ENCODE measurements around the gene SLC9B2. TPM values are rescaled to one million over a fixed set of nuclear protein-coding genes. Genes with fewer than 3 reads are reported as not detected.

SLC9B2 gene
- total and polyA plus RNA-seq, 10 of the 15 experiments (the other 5 are each of a cell fraction or from before 2014, with no cell fraction given), result 8.9 to 32.5 (median 25.3) TPM

- POLR2A ChIA-PET, result no interaction called here
- no peaks in the 10 kb centered on the region for H4K20me1 ChIP-seq (ENCODE audit: control insufficient read depth, insufficient read depth)
- 97% methylated on average over 3 of the region's 3 CpGs for WGBS (ENCODE audit: insufficient coverage, insufficient replicate concordance, low lambda C conversion rate, missing lambda C conversion rate)
- CTCF ChIA-PET, result interaction anchor here (3.7 kb wide), 1 partner anchor 61 kb away, joined by 16 read pairs; no protein-coding TSS in a partner anchor
- BruUV-seq (replicated peaks), result no TSS peak
- H3K4me2 ChIP-seq (ENCODE audit: control insufficient read depth, insufficient read depth), result no peak overlapping the region
- no peaks in the 10 kb centered on the region for H3K36me3 ChIP-seq (ENCODE audit: control insufficient read depth in 2 of 2, insufficient read depth in 2 of 2, low read length in 1 of 2)
- no peaks in the 10 kb centered on the region for H3K79me2 ChIP-seq (ENCODE audit: control insufficient read depth, insufficient read depth, low read length)
- FAIRE-seq (no peak), DNase-seq (ENCODE audit: low read depth, low spot score) (no peak), ATAC-seq (no peak)
- intact Hi-C loops (cut with micrococcal nuclease; ENCODE audit: unreplicated experiment), result no loop called here
- H2AFZ ChIP-seq (ENCODE audit: control insufficient read depth, low read depth, low read length), result no peak overlapping the region
- SMC1A ChIA-PET (ENCODE audit: uncharacterized antibody, unreplicated experiment), result interaction anchor here (1.0 kb wide), 1 partner anchor 60 kb away, joined by 3 read pairs; no protein-coding TSS in a partner anchor
- no peak overlapping the region for H3K27ac ChIP-seq (ENCODE audit: control insufficient read depth, insufficient read depth)
- in situ Hi-C loops (cut with MboI), result no loop called here
- H3K4me3 ChIP-seq, result no peak overlapping the region
- no peaks in the 10 kb centered on the region for H3K27me3 ChIP-seq (replicated peaks in 1 of 2; ENCODE audit: control insufficient read depth in 2 of 2, insufficient read depth in 2 of 2, low read length in 1 of 2)
- RAD21 ChIA-PET (ENCODE audit: unreplicated experiment), result no interaction called here
- no peak overlapping the region for H3K9ac ChIP-seq (ENCODE audit: control insufficient read depth, insufficient read depth, low read length)
- no peaks in the 10 kb centered on the region for H3K9me3 ChIP-seq (replicated peaks; ENCODE audit: control insufficient read depth, insufficient read depth, low read length)
- H3K4me1 ChIP-seq (ENCODE audit: control insufficient read depth, insufficient read depth, low read length), result no peaks in the 10 kb centered on the region
- TF ChIP-seq CREM (IDR thresholded peaks at IDR 0.05; ENCODE audit: low read depth) (no peak), SREBF2 (IDR thresholded peaks at IDR 0.05; ENCODE audit: low read length) (no peak), TCF12 (IDR thresholded peaks at IDR 0.05; ENCODE audit: low read depth, low read length) (no peak), YY1 (IDR thresholded peaks at IDR 0.05; ENCODE audit: low read depth, low read length) (no peak), IRF4 (IDR thresholded peaks at IDR 0.05; ENCODE audit: low read depth, low read length) (no peak), SIX5 (IDR thresholded peaks at IDR 0.05; ENCODE audit: low read depth, low read length, severe bottlenecking) (no peak), ZNF207 (IDR thresholded peaks at IDR 0.05; ENCODE audit: borderline replicate concordance) (no peak)
Measured at GRCh38 chr4:103030791-103031190, 45.8 kb downstream of the SLC9B2 start.

DNA sequence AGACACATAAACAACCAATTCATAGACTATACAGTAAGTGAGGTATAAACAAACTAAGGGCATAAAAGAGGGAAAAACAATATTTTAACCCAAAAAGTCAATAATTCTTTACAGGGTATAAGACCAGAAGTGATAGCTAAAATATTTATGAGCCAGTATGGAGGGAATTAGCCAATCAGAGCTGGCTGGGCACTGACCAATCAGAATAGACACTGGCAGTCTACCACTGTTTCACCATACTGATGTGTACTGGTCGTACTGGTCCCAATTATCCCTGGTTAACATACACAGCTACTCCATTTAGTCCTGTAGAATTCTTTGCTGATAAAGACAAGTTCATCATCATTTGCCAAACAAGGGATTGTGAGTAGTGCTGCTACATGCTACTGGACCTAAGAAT, 47.3 kb downstream of the SLC9B2 start:
- no peak for FAIRE-seq

More for the DNA sequence above, 47.3 kb downstream of the SLC9B2 start:
- Histone ChIP-seq H4K20me1 (ENCODE audit: control insufficient read depth, insufficient read depth) (no peaks in the 10 kb centered on the region), H3K27ac (ENCODE audit: control insufficient read depth, insufficient read depth) (no peak overlapping the region), H3K79me2 (ENCODE audit: control insufficient read depth, insufficient read depth, low read length) (no peaks in the 10 kb centered on the region), H3K4me2 (ENCODE audit: control insufficient read depth, insufficient read depth) (no peak overlapping the region), H3K4me1 (ENCODE audit: control insufficient read depth, insufficient read depth, low read length) (no peaks in the 10 kb centered on the region), H2AFZ (ENCODE audit: control insufficient read depth, low read depth, low read length) (no peak overlapping the region), H3K4me3 (no peak overlapping the region), H3K9me3 (replicated peaks; ENCODE audit: control insufficient read depth, insufficient read depth, low read length) (no peaks in the 10 kb centered on the region), H3K27me3 (replicated peaks in 1 of 2; ENCODE audit: control insufficient read depth in 2 of 2, insufficient read depth in 2 of 2, low read length in 1 of 2) (no peaks in the 10 kb centered on the region), H3K36me3 (ENCODE audit: control insufficient read depth in 2 of 2, insufficient read depth in 2 of 2, low read length in 1 of 2) (no peaks in the 10 kb centered on the region), H3K9ac (ENCODE audit: control insufficient read depth, insufficient read depth, low read length) (no peak overlapping the region)
- ChIA-PET POLR2A (no interaction called here), RAD21 (ENCODE audit: unreplicated experiment) (interaction anchor here (1.0 to 1.7 kb wide), 2 partner anchors 63 to 67 kb away, joined by 4 to 5 read pairs; no protein-coding TSS in a partner anchor), SMC1A (ENCODE audit: uncharacterized antibody, unreplicated experiment) (interaction anchor here (0.8 to 1.2 kb wide), 5 partner anchors 15 to 319 kb away, joined by 3 read pairs; partner anchors contain the start of gene BDH2), CTCF (interaction anchor here (0.6 to 3.7 kb wide), 4 partner anchors 15 to 380 kb away, joined by 3 to 16 read pairs (median 4); no protein-coding TSS in a partner anchor)
- TF ChIP-seq, protein P1, sequence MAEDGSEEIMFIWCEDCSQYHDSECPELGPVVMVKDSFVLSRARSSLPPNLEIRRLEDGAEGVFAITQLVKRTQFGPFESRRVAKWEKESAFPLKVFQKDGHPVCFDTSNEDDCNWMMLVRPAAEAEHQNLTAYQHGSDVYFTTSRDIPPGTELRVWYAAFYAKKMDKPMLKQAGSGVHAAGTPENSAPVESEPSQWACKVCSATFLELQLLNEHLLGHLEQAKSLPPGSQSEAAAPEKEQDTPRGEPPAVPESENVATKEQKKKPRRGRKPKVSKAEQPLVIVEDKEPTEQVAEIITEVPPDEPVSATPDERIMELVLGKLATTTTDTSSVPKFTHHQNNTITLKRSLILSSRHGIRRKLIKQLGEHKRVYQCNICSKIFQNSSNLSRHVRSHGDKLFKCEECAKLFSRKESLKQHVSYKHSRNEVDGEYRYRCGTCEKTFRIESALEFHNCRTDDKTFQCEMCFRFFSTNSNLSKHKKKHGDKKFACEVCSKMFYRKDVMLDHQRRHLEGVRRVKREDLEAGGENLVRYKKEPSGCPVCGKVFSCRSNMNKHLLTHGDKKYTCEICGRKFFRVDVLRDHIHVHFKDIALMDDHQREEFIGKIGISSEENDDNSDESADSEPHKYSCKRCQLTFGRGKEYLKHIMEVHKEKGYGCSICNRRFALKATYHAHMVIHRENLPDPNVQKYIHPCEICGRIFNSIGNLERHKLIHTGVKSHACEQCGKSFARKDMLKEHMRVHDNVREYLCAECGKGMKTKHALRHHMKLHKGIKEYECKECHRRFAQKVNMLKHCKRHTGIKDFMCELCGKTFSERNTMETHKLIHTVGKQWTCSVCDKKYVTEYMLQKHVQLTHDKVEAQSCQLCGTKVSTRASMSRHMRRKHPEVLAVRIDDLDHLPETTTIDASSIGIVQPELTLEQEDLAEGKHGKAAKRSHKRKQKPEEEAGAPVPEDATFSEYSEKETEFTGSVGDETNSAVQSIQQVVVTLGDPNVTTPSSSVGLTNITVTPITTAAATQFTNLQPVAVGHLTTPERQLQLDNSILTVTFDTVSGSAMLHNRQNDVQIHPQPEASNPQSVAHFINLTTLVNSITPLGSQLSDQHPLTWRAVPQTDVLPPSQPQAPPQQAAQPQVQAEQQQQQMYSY (CRISPR knock-in tag; IDR thresholded peaks at IDR 0.05), result no peak
- TF ChIP-seq NFYB (IDR thresholded peaks at IDR 0.05; ENCODE audit: insufficient read depth, low read depth, low read length), result peak; percentile 66
- intact Hi-C loops (cut with micrococcal nuclease; ENCODE audit: unreplicated experiment), result no loop called here
- DNase-seq (ENCODE audit: low read depth, low spot score), result no peak
- in situ Hi-C loops (cut with MboI), result no loop called here
- no TSS peak for BruUV-seq (replicated peaks)
- no peak for ATAC-seq
- 100% methylated on average over 1 of the region's 1 CpG for WGBS (ENCODE audit: insufficient coverage, insufficient replicate concordance, low lambda C conversion rate, missing lambda C conversion rate)
